Hematopoietic multipotent progenitor cell treated with erythropoietin and hydrocortisone succinate and interleukin-3 and kit ligand, for 15 days (in vitro differentiated cells): ENCODE results near the gene FOXK1.

Experiments used
- DNase-seq: peaks from one replicate; pipeline ENCODE4 v3.0.0-alpha.2; 2015; ENCODE audit warnings: low spot score

FOXK1 gene

DNA sequence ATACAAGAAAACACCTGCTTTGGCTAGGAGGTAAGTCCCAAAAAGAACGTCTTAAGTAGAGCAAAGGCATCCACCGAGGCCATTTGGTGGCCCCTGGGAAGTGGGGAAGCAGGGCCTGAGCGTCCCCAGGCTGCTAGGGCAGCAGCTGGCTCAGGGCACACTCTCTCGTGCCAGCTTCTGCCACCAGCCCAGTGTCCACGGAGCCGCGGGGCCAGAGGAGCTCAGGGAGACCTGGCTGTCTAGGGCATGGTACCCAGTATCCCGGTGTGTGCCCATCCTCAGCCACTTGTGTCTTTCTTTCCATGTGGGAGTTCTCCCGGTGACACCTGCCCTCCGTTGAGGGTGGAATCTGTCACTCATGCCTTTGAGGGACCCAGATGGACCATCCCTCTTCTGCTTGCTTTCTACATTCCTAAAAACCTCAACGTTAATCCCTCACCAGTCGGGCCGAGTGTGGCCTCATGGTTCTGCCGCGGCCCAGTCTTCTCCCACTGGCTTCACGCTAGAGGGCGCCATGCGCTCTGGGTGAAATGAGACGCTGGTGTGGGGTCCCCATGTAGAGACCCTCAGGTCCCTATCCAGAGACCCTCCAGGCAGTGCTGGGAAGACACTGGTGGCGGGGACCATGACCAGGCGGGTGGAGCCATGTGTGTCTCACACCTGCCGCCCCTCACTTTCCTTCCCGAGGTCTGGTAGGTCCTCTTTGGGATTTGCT, 83.8 kb downstream of the FOXK1 start:
- no peak for DNase-seq

DNA sequence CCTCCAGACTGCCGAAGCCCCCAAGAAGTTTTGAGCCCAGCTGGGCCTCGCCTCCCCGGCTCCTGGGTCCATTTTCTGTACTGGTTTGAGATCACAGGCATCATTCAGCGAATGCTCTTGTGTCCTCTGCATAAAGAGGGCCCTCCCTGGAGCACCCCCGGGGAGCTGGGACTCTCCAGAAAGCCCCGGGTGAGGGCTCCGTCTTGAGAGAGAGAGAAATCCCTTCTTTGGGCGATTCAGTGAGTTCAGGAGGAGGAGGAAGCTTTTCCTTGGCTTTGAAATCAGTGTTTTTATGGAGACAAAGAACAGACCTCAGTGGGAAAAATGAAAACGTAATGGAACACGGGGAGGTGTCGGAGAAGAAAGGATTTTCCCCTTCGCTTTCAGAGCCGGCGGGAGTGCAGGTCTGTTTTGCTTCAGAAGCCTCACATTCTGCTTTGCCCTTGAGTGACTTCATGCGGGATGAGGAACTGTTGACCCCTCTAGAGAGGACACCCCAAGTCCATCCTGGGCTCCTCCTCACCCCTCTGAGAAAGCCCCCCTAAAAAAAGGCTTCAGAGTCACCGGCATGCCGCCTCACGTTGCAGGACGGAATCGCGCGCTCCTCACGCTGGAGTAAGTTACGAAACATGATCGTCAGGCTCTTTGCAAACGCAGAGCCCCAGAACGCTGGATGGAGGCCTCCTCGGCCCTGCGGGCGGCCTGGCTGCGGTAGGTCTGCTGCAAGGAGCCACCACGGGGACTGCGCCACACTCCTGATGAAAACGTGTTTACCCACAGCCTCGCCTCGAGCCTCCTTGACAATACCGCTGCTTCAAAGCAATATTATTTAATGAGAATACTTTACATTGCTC, 84.8 kb downstream of the FOXK1 start:
- DNase-seq = no peak

DNA sequence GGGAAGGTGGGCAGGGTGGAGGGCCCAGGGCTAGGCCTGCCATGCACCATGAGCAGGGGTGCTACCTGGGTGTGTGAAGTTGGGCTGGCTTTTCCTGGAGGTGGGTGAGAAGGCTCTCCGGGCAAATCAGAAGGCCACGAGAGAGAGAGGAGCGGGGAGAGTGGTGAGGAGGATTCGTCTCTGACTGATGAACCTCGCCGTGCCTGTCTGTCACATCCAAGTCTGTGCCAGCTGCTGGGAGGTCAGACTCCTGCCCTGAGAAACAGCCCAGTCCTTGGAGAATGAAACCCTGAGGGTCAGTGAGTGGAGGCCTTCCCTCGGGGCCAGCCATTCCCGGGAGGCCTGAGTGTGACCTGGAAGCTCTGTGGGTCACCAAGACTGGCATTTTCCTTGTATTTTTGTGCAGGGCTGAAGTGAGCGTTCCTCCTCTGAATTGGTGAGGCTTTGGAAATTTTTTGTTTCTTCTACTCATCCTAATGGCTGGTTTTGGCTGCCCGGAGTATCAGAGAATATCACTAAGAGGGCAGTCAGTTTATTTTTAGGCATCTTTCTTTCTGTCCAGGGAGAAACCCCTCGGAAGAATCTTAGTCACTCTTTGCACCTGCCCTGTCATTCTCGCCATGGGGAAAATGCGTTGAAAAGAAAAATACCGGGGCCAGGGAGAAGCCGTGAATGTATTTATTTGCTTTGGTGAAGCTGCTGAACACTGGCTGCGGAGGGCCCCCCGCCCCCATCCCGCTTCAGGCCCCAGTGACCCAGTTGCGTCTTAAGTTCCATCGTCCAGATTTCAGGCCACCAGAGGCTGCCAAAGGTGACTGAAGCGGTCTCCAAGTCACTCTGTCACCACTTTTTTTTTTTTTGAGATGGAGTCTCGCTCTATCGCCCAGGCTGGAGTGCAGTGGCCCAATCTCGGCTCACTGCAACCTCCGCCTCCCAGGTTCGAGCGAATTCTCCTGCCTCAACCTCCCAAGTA, 86.8 kb downstream of the FOXK1 start:
- DNase-seq = no peak

DNA sequence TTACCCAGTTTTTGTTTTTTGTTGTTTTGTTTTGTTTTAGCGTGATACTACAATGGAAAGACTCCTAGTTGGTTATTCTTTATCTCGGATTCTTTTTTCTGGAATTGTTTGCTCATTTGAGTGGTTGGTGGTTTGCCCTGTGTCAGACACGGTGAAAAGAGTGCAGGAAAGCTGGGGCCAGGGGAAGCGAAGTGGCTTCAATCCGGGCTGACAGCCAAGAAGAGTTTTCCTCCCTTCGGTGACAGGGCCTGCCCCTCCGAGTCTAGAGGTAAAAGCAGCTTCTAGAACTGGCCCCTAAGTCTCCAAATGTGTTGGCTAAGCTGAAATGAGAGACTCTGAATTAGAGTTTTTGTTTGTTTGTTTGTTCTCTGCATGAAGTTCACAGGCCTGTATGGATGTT, 87.7 kb downstream of the FOXK1 start:
- no peak for DNase-seq

DNA sequence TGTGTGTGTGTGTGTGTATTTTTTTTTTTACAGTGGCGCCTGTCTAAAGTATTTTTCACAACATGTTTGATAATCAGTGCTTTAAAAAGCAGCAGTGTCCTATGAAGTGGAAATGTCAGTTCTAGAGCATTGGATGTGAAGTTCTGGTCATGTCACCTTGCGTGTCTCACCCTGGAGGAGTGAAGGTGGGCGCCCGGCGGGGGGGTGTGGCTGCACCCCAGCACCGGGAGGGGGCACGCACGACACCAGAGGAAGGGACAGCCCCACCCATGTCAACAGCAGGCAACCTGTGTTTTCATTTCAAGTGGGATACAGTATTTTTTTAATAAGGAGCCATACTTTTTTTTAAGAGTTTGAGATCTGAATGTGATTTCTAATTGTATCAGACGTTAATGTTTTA, 88.8 kb downstream of the FOXK1 start:
- no peak for DNase-seq

DNA sequence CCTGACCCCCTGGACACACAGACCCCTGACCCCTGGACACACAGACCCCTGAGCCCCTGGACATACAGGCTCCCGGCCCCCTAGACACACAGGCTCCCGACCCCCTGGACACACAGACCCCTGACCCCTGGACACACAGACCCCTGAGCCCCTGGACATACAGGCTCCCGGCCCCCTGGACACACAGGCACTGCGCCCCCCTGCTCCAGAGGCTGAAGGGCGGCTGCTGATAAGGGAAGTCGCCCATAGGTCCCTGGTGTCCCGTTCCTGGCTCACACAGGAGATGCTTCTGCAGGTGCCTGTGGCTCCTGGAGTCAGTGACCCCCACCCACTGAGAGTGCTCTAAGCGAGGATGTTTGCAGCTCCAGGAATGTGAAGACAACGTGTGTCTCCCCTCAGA, 89.6 kb downstream of the FOXK1 start:
- DNase-seq = no peak

DNA sequence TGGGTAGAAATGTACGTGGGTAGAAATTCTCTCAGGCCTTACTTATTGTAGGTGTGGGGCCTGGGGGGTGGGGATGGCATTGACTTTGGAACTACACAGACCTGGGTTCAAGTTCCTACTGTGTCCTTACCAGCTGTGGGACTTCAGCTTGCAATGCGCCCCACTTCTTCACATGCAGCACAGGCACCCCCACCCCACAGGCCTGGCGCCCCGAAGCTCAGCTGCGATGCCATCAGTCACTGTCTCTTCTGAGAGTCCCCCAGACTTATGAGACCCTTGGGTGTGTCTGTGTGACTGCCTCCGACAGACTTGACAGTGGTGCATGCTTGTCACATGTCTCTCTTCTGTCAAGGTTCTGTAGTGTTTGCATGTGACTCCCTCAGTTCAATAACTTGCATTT, 90.2 kb downstream of the FOXK1 start:
- DNase-seq = no peak

DNA sequence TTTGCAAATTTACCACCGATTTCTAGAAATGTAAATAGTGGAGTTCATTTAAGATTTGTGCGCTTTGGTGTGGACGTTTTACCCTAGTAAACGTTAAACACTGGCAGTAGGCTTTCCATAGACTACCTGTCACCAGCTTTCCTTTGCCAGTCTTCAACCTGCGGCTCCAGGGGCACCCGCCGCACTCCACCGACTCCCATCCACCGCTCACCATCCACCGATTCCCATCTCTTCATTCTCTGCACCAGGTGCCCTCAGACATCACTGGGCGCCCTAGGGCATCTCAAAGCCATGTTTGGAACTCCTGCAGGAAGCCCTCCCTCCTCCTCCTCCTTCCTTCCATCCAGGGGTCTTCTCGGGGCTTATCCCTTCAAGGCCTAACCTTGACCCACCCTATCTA, 91.9 kb downstream of the FOXK1 start:
- DNase-seq = no peak

DNA sequence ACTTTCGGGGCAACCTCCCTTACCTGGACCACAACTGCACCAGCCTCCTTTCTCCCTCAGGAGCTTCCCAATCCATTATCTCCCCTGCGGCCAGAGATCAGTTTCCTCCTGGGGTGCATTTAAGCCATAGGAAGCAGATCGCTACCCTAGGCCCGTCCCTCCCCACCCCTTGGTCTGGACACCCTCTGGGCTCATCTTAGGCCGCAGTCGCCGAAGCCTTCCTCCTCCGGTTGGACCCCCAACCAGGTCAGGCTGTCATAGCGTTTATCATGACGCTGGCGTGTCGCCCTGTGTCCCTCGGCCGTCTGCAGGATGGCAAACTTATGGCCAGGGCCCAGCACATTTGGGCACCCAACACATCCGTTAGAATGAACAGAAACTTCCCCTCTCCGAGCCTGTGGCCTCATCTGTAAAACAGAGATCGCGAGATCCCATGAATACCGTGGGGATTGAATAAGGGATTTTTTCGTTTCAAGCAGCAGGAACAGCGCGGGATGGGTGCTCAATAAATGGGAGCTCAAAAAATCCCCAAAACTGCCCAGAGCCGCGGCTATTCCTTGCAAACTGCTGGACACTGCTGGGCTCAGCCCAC, 92.7 kb downstream of the FOXK1 start:
- no peak for DNase-seq

DNA sequence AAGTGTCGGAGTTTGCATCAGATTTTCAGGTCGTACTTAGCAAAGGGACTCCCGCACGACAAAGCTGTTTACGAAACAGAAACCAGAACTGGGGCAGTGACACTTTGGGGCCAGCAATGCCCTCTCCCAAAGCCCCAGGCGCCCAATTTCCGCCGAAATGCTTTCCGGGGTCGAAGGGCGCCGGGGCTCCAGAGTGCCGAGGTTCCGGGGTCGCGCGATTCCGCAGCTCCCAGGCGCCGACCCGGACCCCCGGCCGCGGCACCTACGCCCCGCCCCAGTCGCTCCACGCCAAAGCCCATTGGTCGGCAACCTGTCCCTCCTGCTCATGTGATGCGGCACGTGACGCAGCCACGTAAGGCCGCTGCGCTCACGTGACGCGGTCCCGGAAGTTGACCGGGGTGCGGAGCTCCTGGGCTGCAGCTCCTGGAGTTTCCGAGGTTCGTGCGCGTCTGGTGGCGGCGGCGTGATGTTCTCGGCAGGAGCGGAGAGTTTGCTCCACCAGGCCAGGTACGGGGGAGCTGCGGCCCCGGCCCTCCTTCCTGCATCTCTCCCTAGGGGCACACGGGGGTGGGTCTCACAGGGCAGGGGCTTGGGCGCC, 93.3 kb downstream of the FOXK1 start, which contains the start of gene AP5Z1:
TSS of gene AP5Z1 (plus strand) at position 374 of the 598 bp plus-strand sequence. CDS start at position 467, 93 bp downstream.
- peak; percentile 95 for DNase-seq

DNA sequence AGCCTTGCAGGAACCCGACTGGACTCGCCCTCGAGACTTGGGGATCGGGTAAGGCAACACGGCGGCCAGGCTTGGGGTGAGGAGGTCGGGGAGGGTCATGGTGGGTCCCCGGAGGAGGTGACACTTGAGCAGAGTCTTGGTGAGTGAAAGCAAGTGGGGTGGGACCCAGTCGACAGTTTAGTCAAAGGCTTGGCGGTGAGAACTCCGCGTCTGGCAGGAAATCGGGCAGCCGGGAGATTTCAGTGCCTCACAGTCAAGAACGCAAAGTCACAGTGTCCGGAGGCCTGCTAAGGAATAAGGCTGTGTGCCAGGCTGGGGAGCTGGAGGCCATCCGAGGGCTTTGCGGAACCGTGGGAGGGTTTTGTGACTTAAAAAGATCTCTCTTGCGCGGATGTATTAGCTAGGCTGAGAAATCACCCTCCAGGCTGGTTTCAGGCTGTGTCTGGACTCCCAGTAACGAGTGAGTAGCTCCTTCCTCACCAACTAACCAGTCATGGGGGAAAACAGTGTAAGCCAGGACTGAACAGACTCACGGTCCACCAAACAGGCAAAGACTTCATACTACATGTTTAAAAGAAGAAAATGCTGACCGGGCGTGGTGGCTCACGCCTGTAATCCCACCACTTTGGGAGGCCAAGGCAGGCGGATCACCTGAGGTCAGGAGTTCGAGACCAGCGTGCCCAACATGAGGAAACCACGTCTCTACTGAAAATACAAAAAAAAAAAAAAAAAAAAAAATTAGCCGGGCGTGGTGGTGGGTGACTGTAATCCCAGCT, 93.9 kb downstream of the FOXK1 start:
- DNase-seq = peak; percentile 63

DNA sequence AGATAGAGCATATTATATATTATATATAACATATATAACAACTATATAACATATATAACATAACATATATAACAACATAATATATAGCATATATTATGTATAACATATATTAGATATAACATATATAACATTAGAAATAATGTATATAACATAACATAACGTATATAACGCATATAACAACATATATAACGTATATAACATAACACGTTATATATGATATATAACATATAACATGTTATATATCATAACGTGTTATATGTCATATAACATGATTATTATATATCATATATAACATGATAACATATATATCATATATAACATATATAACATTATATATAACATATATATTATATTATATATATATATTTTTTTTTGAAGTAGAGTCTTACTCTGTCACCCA, 97.0 kb downstream of the FOXK1 start:
- no peak for DNase-seq

DNA sequence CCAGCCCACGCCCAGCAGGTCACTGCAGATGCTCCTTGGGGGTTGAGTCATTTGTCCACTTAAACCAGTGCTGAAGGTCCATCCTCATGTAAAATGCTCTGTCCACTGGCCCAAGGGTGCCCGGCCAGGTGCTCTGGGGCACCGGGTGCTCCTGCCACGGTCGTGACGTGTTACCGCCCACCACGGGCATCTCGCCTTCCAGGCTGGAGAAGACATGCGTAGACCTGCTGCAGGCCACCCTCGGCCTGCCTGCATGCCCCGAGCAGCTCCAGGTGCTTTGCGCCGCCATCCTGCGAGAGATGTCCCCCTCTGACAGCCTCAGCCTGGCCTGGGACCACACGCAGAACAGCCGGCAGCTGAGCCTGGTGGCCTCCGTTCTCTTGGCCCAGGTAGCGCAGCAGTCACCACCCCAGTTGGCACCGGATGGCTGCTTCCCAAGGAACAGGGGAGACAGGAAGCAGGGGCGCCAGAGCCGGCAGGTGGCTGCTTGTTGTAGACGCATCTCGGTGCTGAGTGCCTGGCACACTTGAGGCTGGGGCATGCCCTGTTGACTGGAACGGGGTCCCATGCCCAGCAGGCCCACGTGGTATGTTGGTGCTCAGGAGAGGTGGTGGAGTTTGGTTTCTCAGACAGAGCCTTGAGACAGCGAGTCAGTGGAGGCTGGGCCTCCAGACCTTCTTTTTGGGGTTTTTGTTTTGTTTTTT, 99.4 kb downstream of the FOXK1 start:
- DNase-seq = no peak

DNA sequence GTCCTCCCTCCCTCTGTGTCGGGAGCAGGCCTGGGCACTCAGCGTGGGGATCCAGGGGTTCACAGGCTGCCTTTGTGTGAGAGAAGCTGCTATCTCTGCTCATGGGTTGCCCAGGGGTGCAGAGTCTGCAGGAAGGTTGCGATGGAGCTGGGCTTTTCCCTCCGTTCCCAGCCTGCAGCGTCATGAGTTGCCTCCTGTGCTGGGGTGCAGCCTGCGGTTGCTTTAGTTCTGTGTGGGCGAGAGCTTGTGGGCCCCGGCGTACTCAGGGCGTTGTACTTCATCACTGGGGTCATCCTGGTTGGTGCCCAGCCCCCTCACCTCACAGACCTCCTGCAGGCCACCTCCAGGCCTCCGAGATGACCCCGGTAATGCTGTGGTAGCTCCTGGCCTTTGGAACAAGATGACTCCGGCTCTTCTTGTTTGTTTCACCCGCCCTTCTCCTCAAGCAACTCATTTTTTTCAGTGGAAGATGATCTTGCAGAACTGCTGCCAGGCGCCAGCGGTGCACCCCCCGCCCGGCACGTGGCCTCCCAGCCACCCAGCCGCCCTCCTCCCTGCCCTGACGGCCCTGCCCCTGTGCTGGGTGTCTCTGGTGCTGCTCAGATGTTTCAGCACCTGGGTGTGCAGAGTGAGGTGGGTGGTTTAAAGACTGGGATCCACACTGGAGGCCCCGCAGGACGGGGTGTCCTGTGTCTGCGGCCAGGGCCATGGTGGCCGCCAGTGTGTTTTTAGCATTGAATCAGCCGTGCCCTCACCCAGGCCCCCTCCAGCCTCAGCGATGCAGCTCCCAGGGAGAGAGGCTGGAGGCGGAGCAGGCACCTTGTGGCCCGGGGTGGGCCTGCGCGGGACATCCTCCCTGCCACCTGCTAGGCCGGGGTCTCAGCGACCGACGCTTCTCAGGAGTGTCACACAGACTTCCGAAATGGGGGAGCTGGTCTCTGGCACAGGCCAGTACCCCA, 100.5 kb downstream of the FOXK1 start:
- peak; percentile 9 for DNase-seq

DNA sequence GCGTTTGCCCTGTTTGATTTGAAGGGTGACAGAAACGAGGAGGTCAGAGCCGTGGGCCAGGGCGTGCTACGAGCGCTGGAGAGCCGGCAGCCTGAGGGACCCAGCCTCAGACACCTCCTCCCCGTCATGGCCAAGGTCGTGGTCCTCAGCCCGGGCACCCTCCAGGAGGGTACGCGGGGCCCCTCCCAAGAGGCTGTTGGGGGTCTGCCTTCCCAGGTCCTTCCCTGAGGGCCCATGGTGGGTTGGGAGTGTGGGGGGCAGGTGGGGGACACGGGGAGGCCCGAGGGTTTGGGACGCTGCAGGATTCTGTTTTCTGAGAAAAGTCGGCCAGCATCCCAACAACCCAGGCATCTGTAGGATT, 101.2 kb downstream of the FOXK1 start:
- no peak for DNase-seq

DNA sequence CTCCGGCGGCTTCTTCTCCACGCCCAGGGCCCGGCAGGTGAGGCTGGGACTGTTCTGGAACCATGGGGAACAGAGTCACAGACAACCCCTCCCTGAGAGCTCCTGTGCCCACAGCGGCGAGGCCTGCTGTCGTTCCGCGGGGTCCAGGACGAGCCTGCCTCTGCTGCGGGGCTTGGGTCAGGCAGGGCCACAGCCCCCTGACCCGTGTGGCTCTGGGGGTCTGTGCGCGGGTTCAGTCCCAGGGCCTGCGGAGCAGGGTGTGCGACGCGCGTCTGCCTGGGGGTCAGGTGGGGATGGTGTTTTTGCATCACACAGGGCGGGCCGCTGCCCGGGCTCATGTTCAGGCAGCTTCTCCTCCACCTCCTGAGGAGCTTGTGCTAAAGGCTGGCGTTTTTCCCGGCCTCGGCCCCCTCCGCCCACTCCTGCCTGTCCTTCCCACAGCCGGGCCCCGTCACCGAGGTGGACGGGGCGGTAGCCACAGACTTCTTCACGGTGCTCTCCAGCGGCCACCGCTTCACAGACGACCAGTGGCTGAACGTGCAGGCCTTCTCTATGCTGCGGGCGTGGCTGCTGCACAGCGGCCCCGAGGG, 101.8 kb downstream of the FOXK1 start:
- no peak for DNase-seq

DNA sequence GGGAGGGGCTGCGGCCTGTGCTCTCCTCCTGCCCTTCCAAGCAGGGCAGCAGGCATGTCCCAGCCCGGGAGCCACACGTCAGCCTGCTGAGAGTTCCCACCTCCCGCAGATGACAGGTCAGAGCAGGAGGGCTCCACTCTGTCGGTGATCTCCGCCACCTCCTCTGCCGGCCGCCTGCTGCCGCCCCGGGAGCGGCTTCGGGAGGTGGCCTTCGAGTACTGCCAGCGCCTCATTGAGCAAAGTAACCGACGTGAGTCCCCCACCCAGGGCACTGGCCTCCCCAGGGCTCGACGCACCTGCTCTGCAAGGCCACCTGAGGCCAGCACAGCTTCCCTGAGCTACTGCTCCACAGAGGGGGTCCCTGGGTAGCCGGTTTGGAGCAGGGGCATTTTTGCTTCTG, 102.7 kb downstream of the FOXK1 start:
- no peak for DNase-seq

DNA sequence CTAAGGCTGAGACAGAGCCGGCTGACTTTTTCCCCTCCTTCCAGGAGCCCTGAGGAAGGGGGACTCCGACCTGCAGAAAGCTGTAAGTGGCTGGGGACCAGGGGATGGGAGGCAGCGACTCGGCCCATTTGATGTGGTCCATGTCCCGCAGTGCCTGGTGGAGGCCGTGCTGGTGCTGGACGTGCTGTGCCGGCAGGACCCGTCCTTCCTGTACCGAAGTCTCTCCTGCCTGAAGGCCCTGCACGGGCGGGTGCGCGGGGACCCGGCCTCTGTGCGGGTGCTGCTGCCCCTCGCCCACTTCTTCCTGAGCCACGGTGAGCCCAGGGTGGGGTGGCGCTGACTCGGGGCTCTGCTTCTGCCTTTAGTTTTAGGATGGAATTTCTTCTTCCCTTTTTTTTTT, 103.3 kb downstream of the FOXK1 start:
- DNase-seq = no peak

DNA sequence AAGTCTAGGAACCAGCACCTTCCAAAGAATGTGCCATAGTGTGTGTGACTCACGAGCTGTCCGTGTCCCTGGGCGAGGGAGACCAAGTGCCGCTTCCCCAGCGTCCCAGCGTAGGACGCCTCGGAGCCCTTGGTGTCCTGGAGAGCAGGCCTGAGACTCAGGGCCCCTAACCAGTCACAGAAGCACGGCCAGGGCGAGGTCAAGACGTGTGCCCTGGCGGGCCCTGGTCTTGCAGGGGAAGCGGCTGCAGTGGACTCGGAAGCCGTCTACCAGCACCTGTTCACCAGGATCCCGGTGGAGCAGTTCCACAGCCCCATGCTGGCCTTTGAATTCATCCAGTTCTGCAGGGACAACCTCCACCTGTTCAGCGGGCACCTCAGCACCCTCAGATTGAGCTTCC, 103.9 kb downstream of the FOXK1 start:
- no peak for DNase-seq
